HCT116 (cell line): Measurements from ENCODE around the gene IL21. TPM values are rescaled to one million over a fixed set of nuclear protein-coding genes. Genes with fewer than 3 reads are reported as not detected.

Experiments
- ATAC-seq: fragments of 200-7000 bp; cut with Tn5 transposase; 2 replicates; pipeline ENCODE4 v1.9.1; 2020; ENCODE audit warnings: mild to moderate bottlenecking, moderate library complexity
- BruUV-seq: library from RNA; stranded (reverse); fragments of 400-500 nt; replicated peaks from 2 replicates; lab custom pipeline; 2021; lab: Mats Ljungman, UMichigan
- CTCF ChIA-PET: fragments of 300-600 bp; sonication (Branson Sonifier 250); formaldehyde crosslinking; loops from one replicate; lab custom pipeline; 2021; ENCODE audit warnings: antibody characterized with exemption; lab: Charles Lee
- POLR2A ChIA-PET: fragments of 300-600, 350-600 bp; sonication (Branson Sonifier 250); formaldehyde crosslinking; loops from one replicate; lab custom pipeline; 2021; ENCODE audit warnings: antibody characterized with exemption; lab: Charles Lee
- RAD21 ChIA-PET, 2 experiments: fragments of 300-600 bp; sonication (Branson Sonifier 250); formaldehyde crosslinking; loops; one replicate each; lab custom pipeline; 2023; ENCODE audit warnings: low total read pairs in 2 of 2; ENCODE audit not compliant: uncharacterized antibody in 2 of 2, unreplicated experiment in 2 of 2, low non-redundant PET in 1 of 2; lab: Charles Lee
- DNase-seq: peaks from one replicate; pipeline ENCODE4 v3.0.0-alpha.2; 2010; ENCODE audit warnings: low read depth, low spot score
- H2AFZ ChIP-seq: fragments of 200-600 bp; shearing (Covaris generic), sonication (generic); 2 replicates; pipeline ENCODE4 v1.6.1; 2017; ENCODE audit warnings: low read depth, mixed run types, mixed read lengths, antibody characterized with exemption, low read length; ENCODE audit not compliant: poor library complexity, severe bottlenecking
- H3K27ac ChIP-seq: 2 replicates; pipeline ENCODE4 v1.5.1; 2012; ENCODE audit warnings: low read depth, low read length
- H3K27me3 ChIP-seq: fragments of 200-600 bp; sonication (generic); 2 replicates; pipeline ENCODE4 v1.6.1; 2016; ENCODE audit warnings: mixed run types, low read length, mixed read lengths; ENCODE audit not compliant: insufficient read depth
- H3K36me3 ChIP-seq, 2 experiments: fragments of 200-500 bp in 1 of 2; fragments of 200-600 bp in 1 of 2; sonication (Bioruptor generic) in 1 of 2; sonication (generic) in 1 of 2; 2 replicates each; pipeline versions ENCODE4 v1.5.1 to v1.6.1; 2014 to 2016; ENCODE audit warnings: low read length in 2 of 2, inconsistent platforms in 1 of 2, mixed read lengths in 1 of 2, mixed run types in 1 of 2; ENCODE audit not compliant: insufficient read depth in 2 of 2, control insufficient read depth in 1 of 2
- H3K4me1 ChIP-seq, 2 experiments: fragments of 200-600 bp in 1 of 2; sonication (generic) in 1 of 2; 2 replicates each; pipeline versions ENCODE4 v1.5.1 to v1.6.1; 2012 to 2017; ENCODE audit warnings: low read length in 2 of 2, inconsistent platforms in 1 of 2, mild to moderate bottlenecking in 1 of 2, mixed read lengths in 1 of 2, mixed run types in 1 of 2, moderate library complexity in 1 of 2; ENCODE audit not compliant: insufficient read depth in 2 of 2, control insufficient read depth in 1 of 2
- H3K4me2 ChIP-seq: fragments of 200-600 bp; sonication (generic); 2 replicates; pipeline ENCODE4 v1.6.1; 2017; ENCODE audit warnings: mixed run types, low read length, mixed read lengths
- H3K4me3 ChIP-seq, 2 experiments: fragments of 200-600 bp in 1 of 2; sonication (generic) in 1 of 2; replicated peaks in 1 of 2; 2 replicates each; pipeline ENCODE4 v1.5.1; 2011 to 2016; ENCODE audit warnings: low read length in 2 of 2, control low read depth in 1 of 2, low read depth in 1 of 2, mild to moderate bottlenecking in 1 of 2, mixed read lengths in 1 of 2, mixed run types in 1 of 2
- H3K79me2 ChIP-seq: fragments of 200-600 bp; sonication (generic); 2 replicates; pipeline ENCODE4 v1.6.1; 2017; ENCODE audit warnings: mild to moderate bottlenecking, mixed run types, low read length, moderate library complexity, mixed read lengths; ENCODE audit not compliant: insufficient read depth
- H3K9ac ChIP-seq: fragments of 200-600 bp; sonication (generic); 2 replicates; pipeline ENCODE4 v1.6.1; 2016; ENCODE audit warnings: low read length, mixed read lengths
- H3K9me2 ChIP-seq: fragments of 200-600 bp; sonication (generic), shearing (Covaris generic); 2 replicates; pipeline ENCODE4 v1.6.1; 2017; ENCODE audit warnings: mixed run types, mild to moderate bottlenecking, moderate library complexity; ENCODE audit not compliant: insufficient read depth
- H3K9me3 ChIP-seq, 2 experiments: fragments of 200-500 bp in 1 of 2; fragments of 200-600 bp in 1 of 2; sonication (Bioruptor generic) in 1 of 2; sonication (generic) in 1 of 2; 2 replicates each; pipeline ENCODE4 v1.6.1; 2014 to 2017; ENCODE audit warnings: low read length in 2 of 2, mixed read lengths in 2 of 2, inconsistent platforms in 1 of 2, low read depth in 1 of 2, mild to moderate bottlenecking in 1 of 2, mixed run types in 1 of 2, moderate library complexity in 1 of 2; ENCODE audit not compliant: control insufficient read depth in 1 of 2, insufficient read depth in 1 of 2
- H4K20me1 ChIP-seq: fragments of 200-600 bp; sonication (generic), shearing (Covaris generic); 2 replicates; pipeline ENCODE4 v1.6.1; 2017; ENCODE audit warnings: mixed run types, mild to moderate bottlenecking, moderate library complexity; ENCODE audit not compliant: insufficient read depth
- CBX3 ChIP-seq: IDR thresholded peaks from 2 replicates; pipeline ENCODE4 v1.6.1; 2012; ENCODE audit warnings: low read depth
- EGR1 ChIP-seq: IDR thresholded peaks from 2 replicates; pipeline ENCODE4 v1.6.1; 2012; ENCODE audit warnings: low read depth
- ELF1 ChIP-seq: IDR thresholded peaks from 2 replicates; pipeline ENCODE4 v1.6.1; 2012; ENCODE audit warnings: low read depth, borderline replicate concordance
- EZH2phosphoT487 ChIP-seq: fragments of 200-600 bp; IDR thresholded peaks from 2 replicates; pipeline ENCODE4 v1.6.1; 2018; ENCODE audit warnings: antibody characterized with exemption, borderline replicate concordance
- FOSL1 ChIP-seq: IDR thresholded peaks from 2 replicates; pipeline ENCODE4 v1.6.1; 2012; ENCODE audit warnings: low read depth
- SIN3A ChIP-seq: IDR thresholded peaks from 2 replicates; pipeline ENCODE4 v1.6.1; 2012; ENCODE audit warnings: low read depth
- SRF ChIP-seq: IDR thresholded peaks from 2 replicates; pipeline ENCODE4 v1.6.1; 2012; ENCODE audit warnings: low read depth
- TCF7L2 ChIP-seq: IDR thresholded peaks from 2 replicates; pipeline ENCODE4 v1.7.0; 2011; ENCODE audit warnings: borderline replicate concordance, inconsistent platforms; ENCODE audit not compliant: insufficient read depth, insufficient read length; ENCODE audit errors: extremely low read depth
- YY1 ChIP-seq: IDR thresholded peaks from 2 replicates; pipeline ENCODE4 v1.6.1; 2011; ENCODE audit warnings: low read length, low read depth, moderate library complexity, mild to moderate bottlenecking; ENCODE audit not compliant: insufficient replicate concordance; ENCODE audit errors: extremely low read depth
- intact Hi-C: fragments of 100-400 bp; cut with micrococcal nuclease; formaldehyde crosslinking; loops from 2 replicates; pipeline ENCODE4 v1.10.0; 2022
- total RNA-seq: library from RNA; stranded (reverse); gene quantifications from one replicate; pipeline ENCODE4 v1.2.1, GENCODE V29; 2021; ENCODE audit not compliant: unreplicated experiment

IL21 gene
- total RNA-seq, 1 experiment from 2014 or later, result 0.12 TPM

DNA sequence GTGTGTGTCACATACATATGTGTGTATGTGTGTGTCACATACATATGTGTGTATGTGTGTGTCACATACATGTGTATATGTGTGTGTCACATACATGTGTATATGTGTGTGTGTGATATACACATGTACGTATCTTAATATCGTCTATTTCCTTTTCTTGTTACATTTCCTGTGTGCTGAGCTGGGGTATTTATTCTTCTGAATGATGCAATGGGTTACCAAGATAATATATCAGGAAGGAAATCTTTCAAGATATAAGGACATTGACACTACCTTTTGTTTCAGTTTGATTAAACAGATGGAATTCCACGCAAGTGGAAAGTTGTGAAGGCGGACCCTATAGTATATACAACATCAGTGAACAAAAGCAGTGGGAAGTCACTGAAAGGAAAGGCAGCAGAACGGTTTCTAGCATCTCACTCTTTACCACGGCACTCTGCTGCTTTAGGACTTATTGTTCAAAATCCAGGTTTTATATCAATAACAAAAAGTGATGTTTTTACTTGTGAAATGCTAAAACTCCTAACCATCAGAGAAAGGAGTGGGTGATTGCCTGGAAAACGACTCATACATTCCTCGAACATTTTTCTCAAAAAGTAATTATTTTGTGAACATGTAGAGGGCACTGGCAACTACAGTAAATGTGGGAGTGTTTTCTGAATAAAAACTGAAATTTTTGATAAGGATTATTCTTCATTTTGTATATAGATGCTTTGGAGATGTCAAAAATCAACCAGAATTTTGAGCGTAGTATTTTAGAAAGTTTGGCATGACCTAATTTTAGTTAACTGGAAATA lies 43.1 kb upstream of the IL21 start:
- H3K27ac ChIP-seq, result no peak overlapping the region
- no peak overlapping the region for H2AFZ ChIP-seq
- no peak overlapping the region for H3K9ac ChIP-seq

GRCh38 chr4:122663291-122663690 lies 42.4 kb upstream of the IL21 start:
- ChIA-PET CTCF (no interaction called here), RAD21 (no interaction called here), POLR2A (no interaction called here)
- Histone ChIP-seq H3K9me2 (no peaks in the 10 kb centered on the region), H2AFZ (no peak overlapping the region), H3K9me3 (no peaks in the 10 kb centered on the region), H3K27ac (no peak overlapping the region), H3K4me3 (no peak overlapping the region), H3K4me1 (peaks cover 12 to 50% of the 10 kb centered on the region in 2 experiments), H3K27me3 (no peaks in the 10 kb centered on the region), H3K9ac (no peak overlapping the region), H3K4me2 (no peak overlapping the region), H4K20me1 (no peaks in the 10 kb centered on the region), H3K36me3 (no peaks in the 10 kb centered on the region), H3K79me2 (no peaks in the 10 kb centered on the region)
- intact Hi-C loops, result no loop called here
- no TSS peak for BruUV-seq
- ATAC-seq, result no peak
- no peak for DNase-seq
- TF ChIP-seq CBX3 (no peak), SIN3A (no peak), FOSL1 (no peak), SRF (no peak), EGR1 (no peak), ELF1 (no peak), TCF7L2 (no peak), EZH2phosphoT487 (no peak)

More for the DNA sequence above, 43.1 kb upstream of the IL21 start:
- ATAC-seq, result no peak
- peaks cover 12 to 51% of the 10 kb centered on the region in 2 experiments for H3K4me1 ChIP-seq
- no TSS peak for BruUV-seq
- no peaks in the 10 kb centered on the region for H3K9me3 ChIP-seq
- CTCF ChIA-PET, result no interaction called here
- no peaks in the 10 kb centered on the region for H4K20me1 ChIP-seq
- H3K79me2 ChIP-seq, result no peaks in the 10 kb centered on the region
- H3K4me3 ChIP-seq, result no peak overlapping the region
- POLR2A ChIA-PET, result no interaction called here
- RAD21 ChIA-PET, result no interaction called here
- H3K27me3 ChIP-seq, result no peaks in the 10 kb centered on the region
- H3K9me2 ChIP-seq, result no peaks in the 10 kb centered on the region
- peak overlapping the region; percentile 18; the same call in 1 of the 2 replicates for H3K4me2 ChIP-seq
- intact Hi-C loops, result no loop called here
- no peak for DNase-seq
- no peak for TF ChIP-seq YY1
- no peaks in the 10 kb centered on the region for H3K36me3 ChIP-seq
